HL-60 (cell line): ENCODE measurements around the gene CDH1.

ENCODE experiments used
- CTCF ChIP-seq: IDR thresholded peaks from one replicate; pipeline ENCODE4 v1.5.1; 2011; ENCODE audit warnings: low read length, control low read depth, inconsistent platforms; ENCODE audit not compliant: insufficient read depth
- GABPA ChIP-seq: IDR thresholded peaks from 2 replicates; pipeline ENCODE4 v1.6.1; 2012; ENCODE audit warnings: low read depth
- POLR2AphosphoS5 ChIP-seq: IDR thresholded peaks from 2 replicates; pipeline ENCODE4 v1.6.1; 2012; ENCODE audit warnings: low read depth
- REST ChIP-seq: IDR thresholded peaks from 2 replicates; pipeline ENCODE4 v1.6.1; 2012; ENCODE audit warnings: low read depth; ENCODE audit not compliant: insufficient replicate concordance

- TF ChIP-seq GABPA = no peak
- TF ChIP-seq CTCF = no peak
- no peak for TF ChIP-seq POLR2AphosphoS5
- no peak for TF ChIP-seq REST
Observed at GRCh38 chr16:68779891-68780290, 42.8 kb downstream of the CDH1 start.
